H1 (cell line): ENCODE data around the gene EDC3. TPM values are rescaled to one million over a fixed set of nuclear protein-coding genes. Genes with fewer than 3 reads are reported as not detected.

Experiments
- CTCF ChIA-PET: fragments of 300-600 bp; sonication (Branson Sonifier 250); formaldehyde crosslinking; loops from one replicate; lab custom pipeline; 2021; ENCODE audit not compliant: partially characterized antibody; lab: Charles Lee
- POLR2A ChIA-PET: fragments of 300-600 bp; sonication (Branson Sonifier 250); formaldehyde crosslinking; loops from one replicate; lab custom pipeline; 2021; ENCODE audit warnings: inconsistent platforms; ENCODE audit not compliant: partially characterized antibody; lab: Charles Lee
- DNase-seq, 2 experiments: peaks; one replicate each; pipeline versions ENCODE4 v3.0.0 to v3.0.0-alpha.2; 2010 to 2022; ENCODE audit warnings: low spot score in 2 of 2, low read depth in 1 of 2, mixed read lengths in 1 of 2
- FAIRE-seq: peaks from 2 replicates; lab custom pipeline; 2011; peaks lifted over from hg19 to GRCh38; lab: Jason Lieb, UNC
- H2AFZ ChIP-seq: 2 replicates; pipeline ENCODE4 v1.8.1; 2012; ENCODE audit warnings: low read length, inconsistent platforms
- H2AK5ac ChIP-seq: 2 replicates; pipeline ENCODE4 v1.6.1; 2013; ENCODE audit warnings: low read depth, low read length
- H2BK120ac ChIP-seq: replicated peaks from 2 replicates; pipeline ENCODE3; 2013; ENCODE audit warnings: low read depth, low read length, inconsistent platforms
- H2BK12ac ChIP-seq: 2 replicates; pipeline ENCODE4 v1.6.1; 2013; ENCODE audit warnings: low read depth, low read length
- H2BK15ac ChIP-seq: 2 replicates; pipeline ENCODE4 v1.6.1; 2013; ENCODE audit warnings: low read length
- H2BK20ac ChIP-seq: 2 replicates; pipeline ENCODE4 v1.6.1; 2013; ENCODE audit warnings: low read length
- H2BK5ac ChIP-seq: 2 replicates; pipeline ENCODE4 v1.6.1; 2013; ENCODE audit warnings: low read depth, low read length
- H3K14ac ChIP-seq: 2 replicates; pipeline ENCODE4 v1.6.1; 2013; ENCODE audit warnings: inconsistent platforms; ENCODE audit not compliant: insufficient read length
- H3K18ac ChIP-seq: 2 replicates; pipeline ENCODE4 v1.6.1; 2013; ENCODE audit warnings: low read length; ENCODE audit errors: extremely low read depth
- H3K23ac ChIP-seq: 2 replicates; pipeline ENCODE4 v1.6.1; 2013; ENCODE audit warnings: inconsistent platforms; ENCODE audit not compliant: insufficient read length
- H3K23me2 ChIP-seq: 2 replicates; pipeline ENCODE4 v1.6.1; 2013; ENCODE audit warnings: low read depth, low read length
- H3K27ac ChIP-seq: 2 replicates; pipeline ENCODE4 v1.6.1; 2011; ENCODE audit warnings: low read depth, low read length, inconsistent platforms
- H3K27me3 ChIP-seq, 4 experiments: replicated peaks in 1 of 4; 1 replicate in 1 of 4; 2 replicates in 3 of 4; pipeline versions ENCODE4 v1.6.1 to v1.8.1; 2011 to 2013; ENCODE audit warnings: low read length in 3 of 4, mild to moderate bottlenecking in 3 of 4, inconsistent platforms in 2 of 4, mixed read lengths in 2 of 4, moderate library complexity in 1 of 4; ENCODE audit not compliant: control insufficient read depth in 3 of 4, insufficient read depth in 3 of 4; ENCODE audit errors: extremely low read depth in 1 of 4
- H3K36me3 ChIP-seq, 4 experiments: 2 replicates each; pipeline versions ENCODE4 v1.6.1 to v1.8.1; 2011 to 2013; ENCODE audit warnings: mild to moderate bottlenecking in 4 of 4, low read length in 3 of 4, moderate library complexity in 2 of 4, control low read depth in 1 of 4, inconsistent platforms in 1 of 4; ENCODE audit not compliant: insufficient read depth in 4 of 4, control insufficient read depth in 2 of 4
- H3K4ac ChIP-seq: replicated peaks from 2 replicates; pipeline ENCODE3; 2013; ENCODE audit warnings: low read length, low read depth, mixed read lengths, inconsistent platforms; ENCODE audit not compliant: insufficient read length
- H3K4me1 ChIP-seq, 4 experiments: replicated peaks in 1 of 4; 1 replicate in 1 of 4; 2 replicates in 3 of 4; pipeline versions ENCODE4 v1.6.1 to v1.8.1; 2011 to 2013; ENCODE audit warnings: low read length in 3 of 4, inconsistent platforms in 2 of 4, mixed read lengths in 1 of 4; ENCODE audit not compliant: insufficient read depth in 4 of 4, control insufficient read depth in 3 of 4
- H3K4me2 ChIP-seq, 2 experiments: 2 replicates each; pipeline versions ENCODE4 v1.6.1 to v1.8.1; 2011 to 2013; ENCODE audit warnings: low read depth in 2 of 2, low read length in 2 of 2, control low read depth in 1 of 2, inconsistent platforms in 1 of 2, mild to moderate bottlenecking in 1 of 2; ENCODE audit not compliant: insufficient read depth in 1 of 2
- H3K4me3 ChIP-seq, 4 experiments: fragments of 200-600, 300-600 bp in 1 of 4; sonication (generic), shearing (Covaris generic), sonication (Bioruptor Twin) in 1 of 4; 2 replicates each; pipeline versions ENCODE4 v1.5.1 to v1.8.1; 2011 to 2016; ENCODE audit warnings: low read length in 4 of 4, low read depth in 3 of 4, control low read depth in 2 of 4, inconsistent platforms in 2 of 4, mild to moderate bottlenecking in 2 of 4, mixed read lengths in 1 of 4, moderate library complexity in 1 of 4; ENCODE audit not compliant: insufficient read depth in 2 of 4; ENCODE audit errors: extremely low read depth in 1 of 4
- H3K56ac ChIP-seq: replicated peaks from 2 replicates; pipeline ENCODE3; 2013; ENCODE audit warnings: low read depth, mild to moderate bottlenecking, mixed read lengths, low read length, inconsistent platforms; ENCODE audit not compliant: insufficient read length
- H3K79me1 ChIP-seq: 2 replicates; pipeline ENCODE4 v1.6.1; 2013; ENCODE audit warnings: low read depth, low read length, control low read depth
- H3K79me2 ChIP-seq, 2 experiments: 2 replicates each; pipeline versions ENCODE4 v1.6.1 to v1.8.1; 2012 to 2013; ENCODE audit warnings: low read length in 2 of 2, mild to moderate bottlenecking in 2 of 2, inconsistent platforms in 1 of 2; ENCODE audit not compliant: insufficient read depth in 2 of 2, control insufficient read depth in 1 of 2
- H3K9ac ChIP-seq, 4 experiments: replicated peaks in 1 of 4; 1 replicate in 1 of 4; 2 replicates in 3 of 4; pipeline versions ENCODE4 v1.6.1 to v1.8.1; 2011 to 2013; ENCODE audit warnings: low read depth in 3 of 4, low read length in 3 of 4, control low read depth in 2 of 4, mild to moderate bottlenecking in 2 of 4, moderate library complexity in 2 of 4, inconsistent platforms in 1 of 4; ENCODE audit errors: extremely low read depth in 1 of 4
- H3K9me3 ChIP-seq, 2 experiments: 2 replicates each; pipeline versions ENCODE4 v1.6.1 to v1.8.1; 2012 to 2013; ENCODE audit warnings: mild to moderate bottlenecking in 2 of 2, moderate library complexity in 2 of 2, control low read depth in 1 of 2, inconsistent platforms in 1 of 2, low read depth in 1 of 2, low read length in 1 of 2, mixed read lengths in 1 of 2; ENCODE audit not compliant: insufficient read depth in 2 of 2
- H4K20me1 ChIP-seq, 2 experiments: replicated peaks in 1 of 2; 2 replicates each; pipeline versions ENCODE3 to v1.8.1; 2011 to 2013; ENCODE audit warnings: inconsistent platforms in 2 of 2, low read length in 2 of 2, mild to moderate bottlenecking in 1 of 2; ENCODE audit not compliant: insufficient read depth in 2 of 2, control insufficient read depth in 1 of 2
- H4K5ac ChIP-seq: 2 replicates; pipeline ENCODE4 v1.6.1; 2013; ENCODE audit warnings: low read length, low read depth, mixed read lengths, inconsistent platforms; ENCODE audit not compliant: insufficient read length
- H4K8ac ChIP-seq: 2 replicates; pipeline ENCODE4 v1.8.0; 2013; ENCODE audit warnings: mild to moderate bottlenecking, moderate library complexity, low read length, inconsistent platforms; ENCODE audit not compliant: insufficient read depth; ENCODE audit errors: extremely low read depth
- H4K91ac ChIP-seq: replicated peaks from 2 replicates; pipeline ENCODE3; 2013; ENCODE audit warnings: low read length, mixed read lengths, inconsistent platforms; ENCODE audit not compliant: insufficient read length
- CBX5 ChIP-seq: fragments of 300-800, 300-1000 bp; sonication (generic); IDR thresholded peaks from 2 replicates; pipeline ENCODE4 v1.7.1; 2016; ENCODE audit warnings: antibody characterized with exemption, low read length, low read depth
- CEBPB ChIP-seq: IDR thresholded peaks from 2 replicates; pipeline ENCODE4 v1.6.1; 2012; ENCODE audit warnings: low read depth, low read length
- FOSL1 ChIP-seq: IDR thresholded peaks from 2 replicates; pipeline ENCODE4 v1.6.1; 2011; ENCODE audit warnings: mild to moderate bottlenecking, low read depth, low read length, moderate library complexity; ENCODE audit not compliant: insufficient read depth
- KDM5A ChIP-seq: fragments of 200-600 bp; IDR thresholded peaks from 2 replicates; pipeline ENCODE4 v1.7.1; 2012; ENCODE audit warnings: mild to moderate bottlenecking, low read length, inconsistent platforms, mixed read lengths
- WGBS, 2 experiments: shearing (Covaris generic) in 1 of 2; methylation state at CpG; one replicate each; pipeline versions ENCODE4 v1.1.6 to v1.1.7; 2013 to 2015; ENCODE audit warnings: low lambda C conversion rate in 2 of 2, mixed read lengths in 2 of 2, inconsistent platforms in 1 of 2, low coverage in 1 of 2, missing lambda C conversion rate in 1 of 2; ENCODE audit not compliant: insufficient replicate concordance in 2 of 2, insufficient coverage in 1 of 2, insufficient read length in 1 of 2; ENCODE audit errors: extremely low coverage in 1 of 2, missing lambda C conversion rate in 1 of 2; 5-methylcytosine and 5-hydroxymethylcytosine counted together
- polyA plus RNA-seq, 7 experiments: library from polyadenylated mRNA; depleted of rRNA in 3 of 7; stranded (reverse) in 5 of 7; unstranded in 2 of 7; fragments of >200 nt in 5 of 7; fragments of 200-250 nt in 2 of 7; gene quantifications; 1 replicate in 5 of 7; 2 replicates in 1 of 7; 4 replicates in 1 of 7; pipeline versions ENCODE4 v1.2.1 to v1.2.3, GENCODE V29; 2011 to 2013; ENCODE audit warnings: missing spikeins in 2 of 7, mixed read lengths in 2 of 7
- total RNA-seq: library from RNA; stranded (reverse); fragmentation: NEBNext Ultra II Directional; extraction: Animal tissue kit (Norgen Biotek cat#: 25700); gene quantifications from 2 replicates; pipeline ENCODE4 v1.2.1, GENCODE V29; 2021

EDC3 gene
- total and polyA plus RNA-seq, 2 of the 8 experiments (the other 6 are each of a cell fraction or from before 2014, with no cell fraction given), result 45.0 to 50.8 TPM

DNA sequence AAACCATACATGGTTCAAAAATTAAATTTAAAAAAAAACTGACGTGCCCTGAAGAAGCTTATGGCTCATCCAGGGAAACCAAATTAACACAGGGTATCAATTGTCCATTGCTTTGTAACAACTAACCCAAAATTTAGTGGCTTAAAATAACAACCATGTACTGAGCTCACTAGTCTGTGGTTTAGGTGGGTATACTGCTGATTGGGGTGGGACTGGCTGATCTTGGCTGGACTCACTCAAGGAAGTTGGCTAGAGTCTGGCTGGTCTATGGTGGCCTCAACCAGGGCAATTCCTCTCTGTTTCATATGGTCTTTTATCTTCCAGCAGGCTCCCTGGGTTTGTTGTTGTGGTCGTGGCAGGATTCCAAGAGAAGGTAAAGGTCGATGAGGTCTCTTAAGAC lies 14.1 kb upstream of the EDC3 start:
- Histone ChIP-seq H3K79me1 (no peaks in the 10 kb centered on the region), H3K36me3 (no peaks in the 10 kb centered on the region), H2BK20ac (no peak overlapping the region), H4K91ac (no peak overlapping the region), H3K27me3 (peaks cover 0 to 7% (median 3%) of the 10 kb centered on the region in 4 experiments; a peak in 3 of 7 replicates), H2AK5ac (no peak overlapping the region), H4K8ac (no peak overlapping the region), H3K18ac (no peak overlapping the region), H3K23ac (no peak overlapping the region), H2BK12ac (no peak overlapping the region), H3K4me3 (no peak overlapping the region), H4K20me1 (no peaks in the 10 kb centered on the region), H3K4ac (no peak overlapping the region), H2BK15ac (no peak overlapping the region), H2AFZ (no peak overlapping the region), H3K4me1 (no peaks in the 10 kb centered on the region), H3K27ac (no peak overlapping the region), H4K5ac (no peak overlapping the region), H3K14ac (no peak overlapping the region), H3K79me2 (no peaks in the 10 kb centered on the region), H2BK5ac (no peak overlapping the region), H3K4me2 (no peak overlapping the region), H3K56ac (no peak overlapping the region), H3K9me3 (0 out of 4 replicates have a peak, but pooled peaks cover 0 to 2% of the 10 kb centered on the region in 2 experiments), H3K23me2 (no peaks in the 10 kb centered on the region), H3K9ac (no peak overlapping the region), H2BK120ac (no peak overlapping the region)
- POLR2A ChIA-PET, result interaction anchor here (0.7 kb wide), 1 partner anchor 14 kb away, joined by 5 read pairs; no protein-coding TSS in a partner anchor
- no peak for DNase-seq
- 74% methylated on average over 3 of the region's 3 CpGs; no CpG with 5 or more reads in 1 of the 2 experiments for WGBS, 2 experiments
- no peak for FAIRE-seq
- CTCF ChIA-PET, result interaction anchor here (0.7 to 1.1 kb wide), 4 partner anchors 9 to 60 kb away, joined by 3 to 4 read pairs (median 3); no protein-coding TSS in a partner anchor
- TF ChIP-seq FOSL1 (no peak), CBX5 (no peak), CEBPB (no peak), KDM5A (no peak)
